ENCODE measurements around the gene ABCA13. TPM values are rescaled to one million over a fixed set of nuclear protein-coding genes. Genes with fewer than 3 reads are reported as not detected.

The ABCA13 gene
- total RNA-seq, 1 experiment from 2014 or later = not detected

DNA sequence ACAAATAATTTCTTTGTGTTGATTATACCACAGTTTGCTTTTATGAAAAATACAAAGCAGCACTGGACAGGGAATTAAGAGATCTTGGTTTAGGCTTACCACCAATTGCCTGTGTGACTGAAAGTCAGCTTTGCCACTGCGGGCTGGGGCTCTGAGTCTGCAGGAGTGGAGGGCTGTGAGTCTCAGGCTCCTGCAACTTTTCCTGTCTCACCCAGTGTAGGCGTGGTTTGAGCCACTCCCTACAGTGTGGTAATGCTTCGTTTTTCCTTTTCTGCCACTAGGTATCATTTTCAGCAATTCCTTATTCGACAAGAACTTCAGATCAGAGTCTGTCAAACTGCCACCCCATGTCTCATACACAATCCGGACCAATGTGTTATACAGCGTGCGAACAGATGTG is 180.6 kb downstream of the ABCA13 start:
- DNase-seq (ENCODE audit: extremely low read depth, low read depth) = no peak

DNA sequence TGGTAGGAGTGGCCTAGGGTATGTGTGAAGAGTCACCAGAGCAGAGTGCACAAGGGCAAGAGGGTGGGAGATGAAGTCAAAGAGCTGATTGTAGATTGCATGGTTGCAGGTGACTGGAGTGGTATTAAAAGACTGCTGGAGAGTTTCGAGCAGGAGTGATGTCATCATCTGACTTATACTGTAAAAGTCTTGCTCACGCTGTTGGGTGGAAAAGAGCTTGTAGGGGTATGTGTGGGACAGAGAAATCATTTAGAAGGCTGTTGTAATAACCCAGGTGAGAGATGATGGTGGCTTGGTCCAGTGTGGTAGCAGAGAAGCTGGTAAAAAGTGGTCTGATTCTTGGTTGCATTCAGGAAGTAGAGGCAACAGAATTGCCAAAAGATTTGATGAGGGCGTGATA is 184.1 kb downstream of the ABCA13 start:
- DNase-seq (ENCODE audit: extremely low read depth, low read depth) = no peak

DNA sequence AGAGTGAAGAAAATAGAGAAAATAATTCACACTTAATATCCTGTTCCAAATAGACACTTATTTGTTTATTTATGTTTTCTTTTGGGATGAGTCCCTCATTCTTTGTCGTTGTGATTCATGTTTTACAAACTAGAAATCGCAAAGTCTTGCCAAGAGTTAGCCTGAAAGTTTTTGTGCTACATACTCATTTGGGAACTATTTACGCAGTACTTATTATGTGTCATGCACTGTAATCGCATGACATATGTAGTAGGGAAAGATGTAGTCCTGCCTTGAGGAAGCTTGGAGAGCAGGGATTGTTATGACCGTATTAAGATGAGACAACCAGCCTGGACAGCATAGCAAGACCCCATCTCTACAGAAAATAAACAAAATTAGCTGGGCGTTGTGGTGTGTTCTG is 189.3 kb downstream of the ABCA13 start:
- no peak for DNase-seq (ENCODE audit: extremely low read depth, low read depth)

DNA sequence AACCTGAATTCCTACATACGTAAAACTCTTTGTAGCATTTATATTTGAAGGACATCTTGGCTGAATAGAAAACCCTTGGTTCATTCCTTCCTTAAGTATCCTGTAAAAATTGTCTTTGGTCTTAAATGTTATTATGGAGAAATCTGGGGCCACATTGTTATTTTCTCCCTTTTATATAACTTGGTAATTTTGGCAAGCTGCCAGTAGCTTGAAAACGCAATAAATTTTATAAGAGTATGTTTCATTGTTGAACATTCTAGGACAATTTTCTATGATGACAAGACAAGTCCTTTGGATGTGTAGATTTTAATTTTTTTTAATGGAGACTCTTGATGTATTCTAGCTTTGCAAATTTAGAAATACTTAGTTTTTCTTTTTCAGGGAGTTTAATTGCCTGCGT is 191.9 kb downstream of the ABCA13 start:
- no peak for DNase-seq (ENCODE audit: extremely low read depth, low read depth)

DNA sequence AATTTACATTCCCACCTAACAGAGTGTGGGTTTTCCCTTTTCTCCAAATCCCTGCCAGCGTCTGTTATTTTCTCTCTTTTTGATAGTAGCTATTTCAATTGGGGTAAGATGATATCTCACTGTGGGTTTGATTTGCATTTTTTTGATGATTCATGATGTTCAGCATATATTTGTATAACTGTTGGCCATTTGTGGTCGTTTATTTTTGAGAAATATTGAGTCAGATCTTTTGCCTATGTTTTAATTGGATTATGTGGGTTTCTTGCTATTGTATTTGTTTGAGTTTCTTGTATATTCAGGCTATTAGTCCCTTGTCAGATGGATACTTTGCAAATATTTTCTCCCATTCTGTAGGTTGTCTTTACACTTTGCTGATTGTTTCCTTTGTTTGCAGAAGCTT is 193.8 kb downstream of the ABCA13 start:
- no peak for DNase-seq (ENCODE audit: extremely low read depth, low read depth)

DNA sequence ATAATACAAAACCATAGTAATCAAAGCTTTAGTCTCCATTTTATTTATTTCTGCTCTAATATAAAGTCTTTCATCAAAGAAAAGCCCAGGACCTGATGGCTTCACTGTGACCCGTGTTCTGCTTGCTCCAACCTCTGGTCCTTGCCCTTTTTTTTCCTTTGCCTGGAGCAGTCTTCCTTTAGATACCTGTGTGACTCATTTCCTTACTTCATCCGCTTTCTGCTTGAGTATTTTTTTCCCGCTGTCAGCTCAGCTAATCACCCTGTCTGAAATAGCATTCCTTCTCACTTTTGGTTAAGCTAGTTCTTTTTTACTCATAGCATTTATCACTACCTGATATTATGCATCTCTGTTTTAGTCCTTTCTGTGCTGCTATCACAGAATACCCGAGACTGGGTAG is 194.8 kb downstream of the ABCA13 start:
- DNase-seq (ENCODE audit: extremely low read depth, low read depth) = no peak

DNA sequence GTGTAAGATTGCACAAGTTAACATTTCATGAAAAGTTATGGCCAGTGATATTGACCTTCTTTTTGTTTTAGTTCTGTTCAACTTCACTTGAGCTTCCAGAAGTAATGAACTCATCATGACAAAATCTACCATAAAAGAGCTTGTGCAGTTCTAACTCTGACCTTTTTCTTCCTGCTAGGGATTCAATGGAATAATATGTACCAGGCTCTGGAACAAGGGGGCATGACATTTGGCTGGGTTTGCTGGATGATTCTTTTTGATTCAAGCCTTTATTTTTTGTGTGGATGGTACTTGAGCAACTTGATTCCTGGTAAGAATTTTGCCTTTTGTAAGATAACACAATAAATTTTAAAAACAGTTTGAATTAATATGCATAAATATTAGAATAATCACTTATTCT is 205.0 kb downstream of the ABCA13 start:
- no peak for DNase-seq (ENCODE audit: extremely low read depth, low read depth)

DNA sequence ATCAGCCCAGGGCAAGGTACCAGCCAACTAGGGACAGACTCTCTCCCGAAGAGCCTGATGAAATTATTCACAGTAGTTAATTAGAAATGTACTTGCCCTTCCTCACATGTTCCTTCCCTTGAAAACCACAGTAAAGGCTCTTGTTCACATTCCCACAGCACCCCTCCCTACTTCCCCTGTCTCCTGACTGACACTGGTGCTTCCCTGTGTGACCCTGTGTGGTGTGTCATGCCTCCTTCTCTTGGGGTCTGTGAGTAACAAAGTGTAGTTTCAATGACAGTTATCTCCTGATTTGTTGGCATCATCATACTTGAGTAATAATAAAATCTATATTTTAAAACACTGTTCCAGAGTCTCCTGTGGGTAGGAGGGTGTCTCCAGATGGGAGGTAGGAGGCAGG is 209.7 kb downstream of the ABCA13 start:
- no peak for DNase-seq (ENCODE audit: extremely low read depth, low read depth)

DNA sequence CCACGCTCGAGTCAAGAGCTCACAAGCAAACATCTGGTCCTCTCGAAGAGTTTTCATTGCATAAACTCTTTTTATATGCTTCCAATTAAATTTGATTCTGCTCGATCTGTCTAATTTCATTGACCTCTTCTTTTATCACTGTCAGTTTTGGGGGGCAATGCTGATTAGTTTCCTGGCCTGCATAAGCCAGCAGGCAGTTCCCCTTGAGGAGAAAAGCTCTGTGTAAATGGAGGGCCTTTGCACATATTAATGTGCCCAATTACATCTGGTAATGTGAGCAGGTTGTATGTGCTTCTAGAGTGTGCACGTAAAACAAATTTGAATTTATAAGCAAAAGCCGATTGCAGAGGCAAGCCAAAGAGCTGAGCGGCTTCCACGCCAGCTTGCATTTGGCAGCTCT is 210.3 kb downstream of the ABCA13 start:
- DNase-seq (ENCODE audit: extremely low read depth, low read depth) = no peak

DNA sequence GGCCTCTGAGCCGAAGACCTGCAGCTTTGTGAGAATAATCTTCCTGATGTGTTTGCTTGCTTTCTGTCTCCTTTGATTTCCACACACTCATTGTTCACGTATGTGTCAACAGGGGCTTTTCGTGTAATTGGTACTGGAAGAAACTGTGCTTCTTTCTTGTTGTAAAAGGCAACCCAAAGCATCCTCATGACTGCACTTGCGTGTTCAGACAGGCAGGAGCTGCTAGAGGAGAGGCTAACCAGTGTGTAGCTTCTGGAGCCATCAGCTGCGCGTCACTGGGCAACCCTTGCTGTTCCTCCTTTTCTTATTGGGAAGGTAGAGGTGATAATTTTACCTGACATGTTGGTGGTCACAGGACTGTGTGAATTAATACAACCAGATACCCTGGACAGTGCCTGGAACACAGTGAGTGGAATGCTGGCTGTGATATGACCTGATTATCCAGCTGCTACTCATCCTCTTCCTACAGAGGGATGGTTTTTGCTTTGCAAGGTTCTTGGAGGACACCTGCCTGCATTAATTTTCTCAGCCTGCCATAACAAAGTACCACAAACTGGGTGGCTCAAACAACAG is 213.0 kb downstream of the ABCA13 start:
- DNase-seq (ENCODE audit: extremely low read depth, low read depth) = no peak

DNA sequence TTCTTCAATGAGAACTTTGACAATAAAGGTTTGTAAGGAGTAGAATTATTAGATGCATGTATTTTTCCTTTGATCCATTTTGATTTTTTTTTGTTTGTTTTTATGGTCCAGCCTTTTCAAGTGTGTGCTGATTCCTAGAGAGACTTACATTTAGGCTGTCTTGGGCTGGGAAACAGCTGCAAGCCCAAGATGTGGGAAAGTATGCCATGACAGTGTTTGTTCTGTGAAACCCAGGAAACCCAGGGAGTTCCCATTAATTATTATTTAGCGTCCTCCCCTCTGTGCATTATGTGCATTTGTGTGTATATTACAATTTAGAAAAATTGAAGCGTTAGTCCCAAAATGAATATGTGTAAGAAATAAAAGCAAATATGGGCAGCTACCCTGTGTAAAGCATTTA is 216.7 kb downstream of the ABCA13 start:
- no peak for DNase-seq (ENCODE audit: extremely low read depth, low read depth)

DNA sequence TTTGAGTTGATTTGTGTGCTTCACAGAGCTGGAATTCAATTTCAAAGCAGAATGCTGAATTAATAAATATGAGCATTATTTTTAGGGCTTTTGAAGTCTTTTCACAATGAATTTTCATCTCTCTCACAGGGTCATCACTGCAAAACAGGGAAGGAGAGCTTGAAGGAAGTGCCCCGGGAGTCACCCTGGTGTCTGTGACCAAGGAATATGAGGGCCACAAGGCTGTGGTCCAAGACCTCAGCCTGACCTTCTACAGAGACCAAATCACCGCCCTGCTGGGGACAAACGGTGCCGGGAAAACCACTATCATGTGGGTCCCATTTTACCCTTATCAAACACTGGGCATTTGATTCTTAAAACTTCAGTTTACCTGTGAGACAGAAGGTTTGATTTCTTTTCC is 217.7 kb downstream of the ABCA13 start:
- DNase-seq (ENCODE audit: extremely low read depth, low read depth) = no peak

DNA sequence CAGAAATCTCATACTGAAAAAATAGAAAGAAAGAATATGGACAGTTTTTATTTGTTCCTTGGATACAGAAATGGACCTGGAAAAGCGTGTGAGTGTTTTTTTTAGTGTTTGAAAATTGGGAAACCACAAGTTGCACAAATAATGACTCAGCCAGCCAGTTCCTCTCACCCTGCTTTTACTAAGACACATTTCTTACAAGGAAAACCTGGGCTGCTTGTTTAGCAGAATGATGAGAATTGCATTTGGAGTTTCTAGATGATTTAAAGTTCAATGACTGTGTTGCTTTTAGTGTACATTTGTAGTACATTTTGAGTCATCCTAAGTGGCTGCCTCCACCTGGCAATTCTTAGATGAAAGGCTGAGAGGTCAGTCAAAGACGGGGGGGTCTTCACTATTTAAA is 218.7 kb downstream of the ABCA13 start:
- DNase-seq (ENCODE audit: extremely low read depth, low read depth) = no peak

DNA sequence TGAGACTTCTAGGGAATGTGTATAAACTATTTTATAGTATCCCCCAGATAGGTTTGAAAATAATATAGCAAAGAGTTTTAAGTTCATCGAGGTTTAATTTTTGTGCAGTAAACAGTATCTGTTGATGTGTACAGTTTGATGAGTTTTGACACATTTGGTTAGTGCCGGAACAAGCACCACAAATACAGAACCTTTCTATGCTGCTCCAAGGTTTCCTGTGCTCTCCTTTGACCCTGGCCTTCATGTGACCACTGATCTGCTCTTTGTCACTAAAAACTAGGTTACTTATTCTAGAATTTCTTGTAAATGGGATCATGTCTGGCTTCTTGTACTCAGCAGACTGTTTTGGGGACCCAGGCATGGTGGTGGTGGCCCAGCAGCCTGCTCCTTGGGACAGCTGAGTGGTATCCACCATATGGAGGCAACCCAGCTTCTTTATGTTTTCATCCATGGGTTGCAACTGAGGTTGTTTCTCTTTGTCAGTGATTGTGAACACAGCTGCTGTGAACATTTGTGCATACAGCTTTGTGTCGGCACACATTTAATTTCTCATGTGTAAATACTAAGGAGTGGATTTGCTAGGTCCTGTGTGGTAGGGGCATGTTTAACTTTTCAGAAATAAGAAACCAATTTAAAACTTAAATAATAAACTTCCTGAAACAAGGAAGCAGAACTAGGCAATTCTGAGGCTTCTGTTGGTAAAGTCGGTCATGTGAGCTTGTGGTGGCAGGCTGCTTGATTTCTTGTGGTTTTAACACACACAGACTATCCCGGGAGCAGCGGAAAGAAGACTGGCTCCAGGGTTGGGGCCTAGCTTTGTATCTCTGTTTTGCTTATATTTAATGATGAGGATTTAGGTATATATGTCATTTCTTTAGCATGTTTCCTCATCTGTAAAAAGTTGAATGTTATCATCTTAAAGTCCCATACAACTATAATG is 219.4 kb downstream of the ABCA13 start:
- no peak for DNase-seq (ENCODE audit: extremely low read depth, low read depth)

DNA sequence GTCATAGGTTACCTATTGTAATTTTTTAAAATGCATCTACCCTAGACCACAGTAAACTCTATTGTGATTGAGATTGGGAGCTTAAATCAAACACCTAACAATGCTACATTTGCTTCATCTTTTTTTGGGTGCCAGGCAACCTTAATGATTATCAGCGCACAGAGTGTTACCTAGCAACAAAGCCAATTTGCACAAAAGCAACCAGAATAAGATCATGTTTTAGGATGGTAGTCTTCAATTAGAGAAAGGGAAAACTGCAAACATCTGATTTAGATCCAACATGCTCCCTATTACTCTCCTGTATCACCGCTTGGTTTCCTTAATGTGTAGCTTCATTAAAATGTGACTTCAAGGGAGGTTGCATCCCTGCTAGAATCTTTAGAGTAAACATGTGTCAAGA is 226.9 kb downstream of the ABCA13 start:
- DNase-seq (ENCODE audit: extremely low read depth, low read depth) = no peak

DNA sequence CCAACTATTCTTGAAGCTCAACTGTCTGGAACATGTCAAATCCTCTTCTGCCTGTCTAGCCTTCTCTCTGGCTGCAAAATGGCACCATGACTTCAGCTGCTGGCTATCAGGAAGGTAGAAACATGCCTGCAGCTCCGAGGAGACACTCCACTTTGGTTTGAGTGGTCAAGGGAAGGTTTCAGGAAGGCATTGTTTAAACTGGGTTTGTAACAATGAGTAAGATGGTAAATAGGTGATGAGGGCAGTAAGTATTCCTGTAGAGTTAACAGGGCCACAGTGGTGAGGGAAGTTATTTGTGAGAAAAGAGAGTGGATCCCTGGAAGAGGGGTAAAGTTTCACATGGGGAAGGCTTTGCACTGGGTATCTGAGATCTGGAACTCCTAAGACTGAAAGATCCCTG is 231.5 kb downstream of the ABCA13 start:
- DNase-seq (ENCODE audit: extremely low read depth, low read depth) = no peak

DNA sequence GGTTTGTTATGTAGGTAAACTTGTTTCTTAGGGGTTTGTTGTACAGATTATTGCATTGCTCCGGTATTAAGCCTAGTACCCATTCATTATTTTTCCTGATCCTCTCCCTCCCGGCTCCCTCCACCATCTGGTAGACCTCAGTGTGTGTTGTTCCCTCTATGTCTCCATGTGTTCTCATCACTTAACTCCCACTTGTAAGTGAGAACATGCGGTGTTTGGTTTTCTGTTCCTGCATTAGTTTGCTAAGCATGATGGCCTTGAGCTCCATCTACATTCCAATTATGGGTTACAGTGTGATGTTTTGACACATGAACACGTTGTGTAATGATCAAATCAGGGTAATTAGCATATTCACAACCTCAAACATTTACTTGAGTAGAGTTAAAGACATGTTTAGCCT is 237.5 kb downstream of the ABCA13 start:
- DNase-seq (ENCODE audit: extremely low read depth, low read depth) = no peak

DNA sequence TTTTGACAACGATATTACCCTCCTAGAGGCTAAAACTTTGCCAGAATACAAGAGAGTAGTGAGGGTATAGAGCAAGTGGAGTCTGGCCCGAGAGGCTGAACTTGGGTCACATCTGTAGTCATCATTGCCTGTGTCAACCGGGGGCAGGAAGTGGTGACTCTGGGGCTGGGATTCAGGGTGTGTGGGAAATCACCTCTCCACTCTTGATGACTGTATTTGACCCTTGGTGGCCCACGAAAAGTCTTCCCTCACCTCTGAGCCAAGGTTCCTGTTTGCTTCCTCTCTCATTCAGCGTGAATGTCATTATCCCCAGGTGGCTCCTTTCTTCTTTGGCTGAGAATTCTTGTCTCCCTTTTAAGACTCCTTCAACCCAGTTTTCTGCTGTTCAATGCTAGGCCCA is 240.4 kb downstream of the ABCA13 start:
- DNase-seq (ENCODE audit: extremely low read depth, low read depth) = no peak

DNA sequence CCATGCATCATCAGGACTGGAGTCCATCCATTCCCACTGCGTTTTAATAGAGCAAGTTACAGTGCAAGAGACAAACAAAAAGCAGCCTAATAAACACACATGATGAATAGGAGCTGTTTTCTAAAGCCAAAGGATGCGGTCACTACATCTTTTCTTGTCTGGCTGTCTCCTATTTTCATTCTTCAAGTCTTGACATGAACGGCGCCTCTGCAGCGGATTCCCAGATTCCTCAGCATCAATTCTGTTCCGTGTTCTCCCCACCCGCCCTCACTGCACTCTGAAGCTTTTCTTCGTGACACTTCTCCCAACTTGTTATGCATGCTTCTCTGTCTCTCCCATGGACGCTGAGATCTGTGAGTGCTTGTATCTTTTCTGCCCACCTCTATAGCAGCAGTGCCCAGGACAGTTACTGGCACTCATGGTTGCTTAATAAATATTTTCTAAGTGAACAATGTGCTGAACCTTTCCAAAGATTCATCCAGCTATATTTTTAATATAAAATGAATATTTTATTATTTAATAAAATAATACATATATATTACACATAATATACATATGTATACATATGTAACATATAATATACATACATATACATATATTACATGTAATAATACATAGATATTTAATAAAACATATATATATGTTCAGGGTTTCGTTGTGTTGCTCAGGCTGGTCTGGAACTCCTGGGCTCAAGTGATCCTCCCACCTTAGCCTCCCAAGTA is 242.9 kb downstream of the ABCA13 start:
- DNase-seq (ENCODE audit: extremely low read depth, low read depth) = no peak

DNA sequence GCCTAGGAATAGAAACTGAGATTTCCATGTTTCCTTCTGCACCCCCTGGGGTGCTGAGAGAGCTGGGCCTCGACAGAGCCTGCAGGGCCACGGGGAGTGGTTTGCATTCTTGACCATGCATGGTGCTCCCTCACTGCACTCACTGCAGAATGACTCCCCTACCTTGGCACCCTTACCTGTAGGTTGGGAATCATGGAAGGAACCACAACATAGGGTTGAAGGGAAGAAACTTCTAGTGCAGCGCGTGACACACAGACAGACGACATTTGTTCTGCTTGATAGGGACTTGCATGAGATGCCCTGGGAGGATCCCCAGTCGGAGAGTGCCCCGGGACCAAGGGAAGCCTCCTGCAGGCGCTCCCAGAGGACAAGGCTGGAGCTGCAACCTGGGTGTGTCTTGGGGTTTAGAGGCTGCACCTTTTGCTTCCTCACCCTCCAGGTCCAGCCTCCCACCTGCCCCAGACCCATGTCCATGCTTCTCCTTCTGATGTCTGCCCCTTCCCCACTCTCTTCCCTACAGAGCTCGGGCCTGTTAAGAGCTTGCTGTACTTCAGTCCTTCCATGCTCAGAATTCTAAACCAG is 245.2 kb downstream of the ABCA13 start:
- DNase-seq (ENCODE audit: extremely low read depth, low read depth) = no peak

DNA sequence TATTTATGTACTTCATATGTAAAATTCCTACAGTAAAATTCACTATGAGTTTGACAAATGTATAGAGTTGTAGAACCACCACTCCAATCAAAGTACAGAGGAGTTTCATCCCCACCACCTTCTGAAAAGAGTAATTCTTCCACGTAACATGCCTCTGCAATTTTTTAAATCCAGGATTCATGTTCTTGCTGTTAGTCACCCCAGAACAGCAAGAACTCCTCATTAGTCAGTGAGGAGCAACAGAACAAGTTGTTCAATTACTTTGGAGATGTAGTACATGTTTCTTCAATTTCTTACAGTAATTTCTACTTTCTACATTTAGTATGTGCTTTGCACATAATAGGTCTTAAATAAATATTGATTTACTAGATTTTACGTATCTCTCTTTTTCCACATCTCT is 248.1 kb downstream of the ABCA13 start:
- DNase-seq (ENCODE audit: extremely low read depth, low read depth) = no peak
